Activated naive CD8-positive, alpha-beta T cell (primary cell): ENCODE results near the gene TC2N.
"Not testable (repeated sequence)": the region's sequence is repeated elsewhere in the genome, so short reads cannot be mapped to it uniquely, and the experiment has no call there.

ENCODE experiments used
- H3K27ac Mint-ChIP-seq: one replicate; pipeline ENCODE4 v1.8.0; 2021; ENCODE audit warnings: mixed read lengths
- H3K27me3 Mint-ChIP-seq: one replicate; pipeline ENCODE4 v1.8.0; 2021; ENCODE audit warnings: mixed read lengths
- H3K36me3 Mint-ChIP-seq: one replicate; pipeline ENCODE4 v1.8.0; 2021; ENCODE audit warnings: mixed read lengths
- H3K4me1 Mint-ChIP-seq: one replicate; pipeline ENCODE4 v1.8.0; 2021; ENCODE audit warnings: low read depth, mixed read lengths
- H3K4me3 Mint-ChIP-seq: one replicate; pipeline ENCODE4 v1.8.0; 2021; ENCODE audit warnings: mild to moderate bottlenecking, mixed read lengths
- H3K9me3 Mint-ChIP-seq: one replicate; pipeline ENCODE4 v1.8.0; 2021; ENCODE audit warnings: low read depth, mixed read lengths

The TC2N gene

GRCh38 chr14:91867316-91867988 lies at the start of gene TC2N:
Gene TC2N, minus strand, starts transcription at chr14:91867536. Its CDS starts 53,767 bp downstream, at chr14:91813769.
- no peaks in the 10 kb centered on the region for H3K27me3 Mint-ChIP-seq
- H3K9me3 Mint-ChIP-seq: no peaks in the 10 kb centered on the region
- peak within 1 kb of the TSS; percentile 88 for H3K4me3 Mint-ChIP-seq
- peak within 1 kb of the TSS; percentile 94 for H3K27ac Mint-ChIP-seq
- H3K4me1 Mint-ChIP-seq: peaks cover 95% of the 10 kb centered on the region
- peaks cover 11% of the 10 kb centered on the region for H3K36me3 Mint-ChIP-seq

- Mint-ChIP-seq H3K27me3 (no peaks in the 10 kb centered on the region), H3K36me3 (peaks cover 4% of the 10 kb centered on the region), H3K27ac (no peak overlapping the region), H3K4me3 (no peak overlapping the region), H3K9me3 (no peaks in the 10 kb centered on the region), H3K4me1 (peaks cover 17% of the 10 kb centered on the region)
Measured at GRCh38 chr14:91912035-91912434, 44.7 kb upstream of the TC2N start.

GRCh38 chr14:91911474-91912032 lies 44.2 kb upstream of the TC2N start:
- Mint-ChIP-seq H3K9me3 (no peaks in the 10 kb centered on the region), H3K27ac (peak overlapping the region; percentile 35), H3K27me3 (no peaks in the 10 kb centered on the region), H3K4me3 (no peak overlapping the region), H3K36me3 (peaks cover 4% of the 10 kb centered on the region), H3K4me1 (peaks cover 17% of the 10 kb centered on the region)

GRCh38 chr14:91910196-91910595 lies 42.9 kb upstream of the TC2N start:
- Mint-ChIP-seq H3K4me3 (no peak overlapping the region), H3K36me3 (peaks cover 2% of the 10 kb centered on the region), H3K9me3 (no peaks in the 10 kb centered on the region), H3K27ac (no peak overlapping the region), H3K4me1 (peaks cover 17% of the 10 kb centered on the region), H3K27me3 (no peaks in the 10 kb centered on the region)

GRCh38 chr14:91906374-91906773 lies 39.0 kb upstream of the TC2N start:
- Mint-ChIP-seq H3K4me3 (no peak overlapping the region), H3K36me3 (peaks cover 2% of the 10 kb centered on the region), H3K27me3 (no peaks in the 10 kb centered on the region), H3K9me3 (no peaks in the 10 kb centered on the region), H3K27ac (no peak overlapping the region), H3K4me1 (peaks cover 14% of the 10 kb centered on the region)

- peaks cover 2% of the 10 kb centered on the region for H3K36me3 Mint-ChIP-seq
- no peak overlapping the region for H3K4me3 Mint-ChIP-seq
- H3K4me1 Mint-ChIP-seq: peaks cover 7% of the 10 kb centered on the region
- H3K27ac Mint-ChIP-seq: no peak overlapping the region
- no peaks in the 10 kb centered on the region for H3K9me3 Mint-ChIP-seq
- H3K27me3 Mint-ChIP-seq: no peaks in the 10 kb centered on the region
Measured at GRCh38 chr14:91904956-91905645, 37.8 kb upstream of the TC2N start.

GRCh38 chr14:91904483-91904882 lies 37.1 kb upstream of the TC2N start:
- H3K9me3 Mint-ChIP-seq: no peaks in the 10 kb centered on the region
- H3K36me3 Mint-ChIP-seq: peaks cover 2% of the 10 kb centered on the region
- no peak overlapping the region for H3K4me3 Mint-ChIP-seq
- peaks cover 7% of the 10 kb centered on the region for H3K4me1 Mint-ChIP-seq
- no peaks in the 10 kb centered on the region for H3K27me3 Mint-ChIP-seq
- no peak overlapping the region for H3K27ac Mint-ChIP-seq

- H3K27ac Mint-ChIP-seq: no peak overlapping the region
- peaks cover under 1% of the 10 kb centered on the region for H3K36me3 Mint-ChIP-seq
- no peaks in the 10 kb centered on the region for H3K27me3 Mint-ChIP-seq
- H3K4me3 Mint-ChIP-seq: no peak overlapping the region
- H3K9me3 Mint-ChIP-seq: no peaks in the 10 kb centered on the region
- H3K4me1 Mint-ChIP-seq: peaks cover 4% of the 10 kb centered on the region
Measured at GRCh38 chr14:91903070-91903469, 35.7 kb upstream of the TC2N start.

- Mint-ChIP-seq H3K36me3 (no peaks in the 10 kb centered on the region), H3K27ac (no peak overlapping the region), H3K4me3 (no peak overlapping the region), H3K4me1 (peaks cover 2% of the 10 kb centered on the region), H3K27me3 (no peaks in the 10 kb centered on the region), H3K9me3 (no peaks in the 10 kb centered on the region)
Measured at GRCh38 chr14:91902336-91902735, 35.0 kb upstream of the TC2N start.

GRCh38 chr14:91901449-91902226 lies 34.3 kb upstream of the TC2N start:
- H3K36me3 Mint-ChIP-seq: no peaks in the 10 kb centered on the region
- H3K4me1 Mint-ChIP-seq: peaks cover 2% of the 10 kb centered on the region
- no peaks in the 10 kb centered on the region for H3K27me3 Mint-ChIP-seq
- H3K4me3 Mint-ChIP-seq: no peak overlapping the region
- H3K9me3 Mint-ChIP-seq: no peaks in the 10 kb centered on the region
- H3K27ac Mint-ChIP-seq: no peak overlapping the region

- peaks cover 7% of the 10 kb centered on the region for H3K4me1 Mint-ChIP-seq
- H3K9me3 Mint-ChIP-seq: no peaks in the 10 kb centered on the region
Measured at GRCh38 chr14:91899806-91900205, 32.5 kb upstream of the TC2N start.

GRCh38 chr14:91899213-91899612 lies 31.9 kb upstream of the TC2N start:
- no peak overlapping the region for H3K4me3 Mint-ChIP-seq
- H3K4me1 Mint-ChIP-seq: peaks cover 8% of the 10 kb centered on the region
- no peaks in the 10 kb centered on the region for H3K36me3 Mint-ChIP-seq
- H3K9me3 Mint-ChIP-seq: no peaks in the 10 kb centered on the region
- H3K27ac Mint-ChIP-seq: no peak overlapping the region
- H3K27me3 Mint-ChIP-seq: no peaks in the 10 kb centered on the region

More at GRCh38 chr14:91899806-91900205, 32.5 kb upstream of the TC2N start:
- Mint-ChIP-seq H3K27ac (no peak overlapping the region), H3K36me3 (no peaks in the 10 kb centered on the region), H3K4me3 (no peak overlapping the region), H3K27me3 (no peaks in the 10 kb centered on the region)

- H3K4me3 Mint-ChIP-seq: no peak overlapping the region
- H3K27ac Mint-ChIP-seq: no peak overlapping the region
- peaks cover 13% of the 10 kb centered on the region for H3K4me1 Mint-ChIP-seq
- H3K27me3 Mint-ChIP-seq: no peaks in the 10 kb centered on the region
- H3K36me3 Mint-ChIP-seq: no peaks in the 10 kb centered on the region
- H3K9me3 Mint-ChIP-seq: no peaks in the 10 kb centered on the region
Measured at GRCh38 chr14:91898372-91898771, 31.0 kb upstream of the TC2N start.

GRCh38 chr14:91897716-91898115 lies 30.4 kb upstream of the TC2N start:
- H3K4me1 Mint-ChIP-seq: peaks cover 20% of the 10 kb centered on the region
- H3K36me3 Mint-ChIP-seq, H3K4me3 Mint-ChIP-seq, H3K9me3 Mint-ChIP-seq, H3K27ac Mint-ChIP-seq, H3K27me3 Mint-ChIP-seq: not testable (repeated sequence)
